ENCODE data around the gene SPOPL. TPM values are rescaled to one million over a fixed set of nuclear protein-coding genes. Genes with fewer than 3 reads are reported as not detected.

SPOPL gene
- total RNA-seq, 1 experiment from 2014 or later: 20.3 TPM

GRCh38 chr2:138559641-138560040, 58.1 kb downstream of the SPOPL start:
- no peak for DNase-seq (ENCODE audit: low spot score)
- Histone ChIP-seq H3K9me3 (ENCODE audit: low read depth, low read length, poor library complexity, severe bottlenecking) (no peaks in the 10 kb centered on the region), H3K27me3 (replicated peaks; ENCODE audit: insufficient read depth, low read depth, low read length, poor library complexity) (no peaks in the 10 kb centered on the region), H3K27ac (ENCODE audit: low read depth, low read length, poor library complexity, severe bottlenecking) (no peak overlapping the region), H3K4me1 (ENCODE audit: insufficient read depth, low read length, poor library complexity, severe bottlenecking) (no peaks in the 10 kb centered on the region), H3K4me3 (ENCODE audit: low read depth, low read length, poor library complexity, severe bottlenecking) (no peak overlapping the region), H3K36me3 (ENCODE audit: insufficient read depth, low read length, poor library complexity, severe bottlenecking) (peaks cover 4% of the 10 kb centered on the region)
- ChIA-PET POLR2A (ENCODE audit: low non-redundant PET) (no interaction called here), CTCF (no interaction called here)
- TF ChIP-seq EZH2 (IDR thresholded peaks at IDR 0.05; ENCODE audit: borderline replicate concordance, low read depth, low read length, poor library complexity, severe bottlenecking): no peak
- TF ChIP-seq CTCF (conservative IDR thresholded peaks at IDR 0.05; ENCODE audit: low read depth, low read length): no peak
- intact Hi-C loops (cut with micrococcal nuclease; ENCODE audit: unreplicated experiment): no loop called here
- BruUV-seq (replicated peaks): no TSS peak

- Histone ChIP-seq H3K4me3 (ENCODE audit: low read depth, low read length, poor library complexity, severe bottlenecking) (no peak overlapping the region), H3K4me1 (ENCODE audit: insufficient read depth, low read length, poor library complexity, severe bottlenecking) (no peaks in the 10 kb centered on the region), H3K36me3 (ENCODE audit: insufficient read depth, low read length, poor library complexity, severe bottlenecking) (peaks cover 8% of the 10 kb centered on the region), H3K27ac (ENCODE audit: low read depth, low read length, poor library complexity, severe bottlenecking) (no peak overlapping the region), H3K27me3 (replicated peaks; ENCODE audit: insufficient read depth, low read depth, low read length, poor library complexity) (no peaks in the 10 kb centered on the region), H3K9me3 (ENCODE audit: low read depth, low read length, poor library complexity, severe bottlenecking) (no peaks in the 10 kb centered on the region)
- no peak for TF ChIP-seq CTCF (conservative IDR thresholded peaks at IDR 0.05; ENCODE audit: low read depth, low read length)
- TF ChIP-seq EZH2 (IDR thresholded peaks at IDR 0.05; ENCODE audit: borderline replicate concordance, low read depth, low read length, poor library complexity, severe bottlenecking): no peak
- ChIA-PET POLR2A (ENCODE audit: low non-redundant PET) (no interaction called here), CTCF (no interaction called here)
- intact Hi-C loops (cut with micrococcal nuclease; ENCODE audit: unreplicated experiment): no loop called here
- no peak for DNase-seq (ENCODE audit: low spot score)
- BruUV-seq (replicated peaks): no TSS peak
Measured at GRCh38 chr2:138564586-138565229, 63.1 kb downstream of the SPOPL start.

- Histone ChIP-seq H3K27me3 (replicated peaks; ENCODE audit: insufficient read depth, low read depth, low read length, poor library complexity) (no peaks in the 10 kb centered on the region), H3K4me1 (ENCODE audit: insufficient read depth, low read length, poor library complexity, severe bottlenecking) (no peaks in the 10 kb centered on the region), H3K9me3 (ENCODE audit: low read depth, low read length, poor library complexity, severe bottlenecking) (no peaks in the 10 kb centered on the region), H3K27ac (ENCODE audit: low read depth, low read length, poor library complexity, severe bottlenecking) (no peak overlapping the region), H3K36me3 (ENCODE audit: insufficient read depth, low read length, poor library complexity, severe bottlenecking) (peaks cover 8% of the 10 kb centered on the region), H3K4me3 (ENCODE audit: low read depth, low read length, poor library complexity, severe bottlenecking) (no peak overlapping the region)
- intact Hi-C loops (cut with micrococcal nuclease; ENCODE audit: unreplicated experiment): no loop called here
- POLR2A ChIA-PET (ENCODE audit: low non-redundant PET): no interaction called here
- BruUV-seq (replicated peaks): no TSS peak
- CTCF ChIA-PET: no interaction called here
- TF ChIP-seq CTCF (conservative IDR thresholded peaks at IDR 0.05; ENCODE audit: low read depth, low read length) (no peak), EZH2 (IDR thresholded peaks at IDR 0.05; ENCODE audit: borderline replicate concordance, low read depth, low read length, poor library complexity, severe bottlenecking) (no peak)
- no peak for DNase-seq (ENCODE audit: low spot score)
Measured at GRCh38 chr2:138565230-138565598, 63.6 kb downstream of the SPOPL start.
